HepG2 (cell line): ENCODE data around the gene DAPK3. TPM values are rescaled to one million over a fixed set of nuclear protein-coding genes. Genes with fewer than 3 reads are reported as not detected.
A peak's percentile ranks its signal among the peaks of the same experiment; 100 is the strongest.

Source experiments
- ATAC-seq: fragments of 200-7000 bp; cut with Tn5 transposase; 3 replicates; pipeline ENCODE4 v1.9.1; 2020; ENCODE audit warnings: mild to moderate bottlenecking, moderate library complexity
- BruUV-seq: library from RNA; stranded (reverse); fragments of 400-500 nt; replicated peaks from 2 replicates; lab custom pipeline; 2021; lab: Mats Ljungman, UMichigan
- CTCF ChIA-PET: fragments of 300-600 bp; formaldehyde crosslinking; extraction: SDS; loops from one replicate; lab custom pipeline; 2021; ENCODE audit warnings: low total read pairs, inconsistent platforms, low intra/inter-chr PET ratio; lab: Yijun Ruan, JAX
- POLR2A ChIA-PET: fragments of 350-600 bp; sonication (Branson Sonifier 250); formaldehyde crosslinking; loops from one replicate; lab custom pipeline; 2020; ENCODE audit warnings: antibody characterized with exemption, inconsistent platforms; lab: Yijun Ruan, JAX
- DNase-seq: peaks from one replicate; pipeline ENCODE4 v3.0.0-alpha.2; 2015; ENCODE audit warnings: low spot score
- FAIRE-seq: peaks from 3 replicates; lab custom pipeline; 2011; peaks lifted over from hg19 to GRCh38; lab: Jason Lieb, UNC
- H2AFZ ChIP-seq: one replicate; pipeline ENCODE4 v1.6.1; 2011; ENCODE audit warnings: low read length, inconsistent platforms
- H3K27ac ChIP-seq: fragments of 300-600 bp; 3 replicates; pipeline ENCODE4 v1.8.0; 2011; ENCODE audit warnings: mixed run types, mild to moderate bottlenecking, mixed read lengths, low read length, inconsistent platforms; ENCODE audit not compliant: insufficient read depth; ENCODE audit errors: extremely low read length
- H3K27me3 ChIP-seq, 2 experiments: fragments of 200-600 bp in 1 of 2; 2 replicates in 1 of 2; 3 replicates in 1 of 2; pipeline versions ENCODE4 v1.6.0 to v1.8.0; 2011; ENCODE audit warnings: low read length in 2 of 2, mild to moderate bottlenecking in 2 of 2, moderate library complexity in 2 of 2, inconsistent platforms in 1 of 2; ENCODE audit not compliant: insufficient read depth in 2 of 2, control insufficient read depth in 1 of 2
- H3K36me3 ChIP-seq, 2 experiments: fragments of 200-600 bp in 1 of 2; replicated peaks in 1 of 2; 2 replicates in 1 of 2; 3 replicates in 1 of 2; pipeline versions ENCODE4 v1.5.1 to v1.8.0; 2011; ENCODE audit warnings: low read length in 2 of 2, inconsistent platforms in 1 of 2; ENCODE audit not compliant: insufficient read depth in 2 of 2, control insufficient read depth in 1 of 2
- H3K4me1 ChIP-seq: 2 replicates; pipeline ENCODE4 v1.5.1; 2012; ENCODE audit warnings: low read length, inconsistent platforms; ENCODE audit not compliant: insufficient read depth
- H3K4me2 ChIP-seq: 2 replicates; pipeline ENCODE4 v1.6.0; 2011; ENCODE audit warnings: low read depth, low read length, inconsistent platforms
- H3K4me3 ChIP-seq, 3 experiments: fragments of 200-600 bp in 1 of 3; sonication (generic), shearing (Covaris generic) in 1 of 3; replicated peaks in 1 of 3; 2 replicates each; pipeline ENCODE4 v1.5.1; 2011 to 2016; ENCODE audit warnings: low read length in 3 of 3, inconsistent platforms in 2 of 3, low read depth in 2 of 3, mild to moderate bottlenecking in 2 of 3, control low read depth in 1 of 3, mixed read lengths in 1 of 3; ENCODE audit not compliant: insufficient read depth in 1 of 3
- H3K79me2 ChIP-seq: one replicate; pipeline ENCODE4 v1.6.1; 2011; ENCODE audit warnings: low read length, inconsistent platforms; ENCODE audit not compliant: insufficient read depth
- H3K9ac ChIP-seq: 2 replicates; pipeline ENCODE4 v1.6.0; 2011; ENCODE audit warnings: mild to moderate bottlenecking, low read depth, low read length, inconsistent platforms; ENCODE audit not compliant: insufficient read depth
- H3K9me3 ChIP-seq: 2 replicates; pipeline ENCODE4 v1.5.1; 2012; ENCODE audit warnings: mild to moderate bottlenecking, low read length
- H4K20me1 ChIP-seq: 2 replicates; pipeline ENCODE4 v1.6.0; 2011; ENCODE audit warnings: inconsistent platforms, mild to moderate bottlenecking, low read length, moderate library complexity; ENCODE audit not compliant: insufficient read depth
- BRD4 ChIP-seq: sonication (generic); formaldehyde crosslinking; IDR thresholded peaks from 2 replicates; pipeline ENCODE4 v1.4.0; 2020; ENCODE audit warnings: missing genetic modification reagents
- HOXA7 ChIP-seq: sonication (generic); formaldehyde crosslinking; IDR thresholded peaks from 2 replicates; pipeline ENCODE4 v1.8.1; 2022; ENCODE audit warnings: mild to moderate bottlenecking, missing genetic modification reagents, moderate library complexity
- NBN ChIP-seq: fragments of 450-650 bp; conservative IDR thresholded peaks from 2 replicates; pipeline ENCODE4 v1.6.1; 2017
- REXO4 ChIP-seq: sonication (generic); formaldehyde crosslinking; IDR thresholded peaks from 2 replicates; pipeline ENCODE4 v1.8.0; 2022; ENCODE audit warnings: missing genetic modification reagents, mild to moderate bottlenecking, borderline replicate concordance
- WGBS: methylation state at CpG from one replicate; pipeline ENCODE4 v1.1.6; 2017; ENCODE audit warnings: low lambda C conversion rate; 5-methylcytosine and 5-hydroxymethylcytosine counted together
- in situ Hi-C: cut with HindIII; loops from 2 replicates; pipeline ENCODE4 v1.10.0; 2017; ENCODE audit warnings: low pct_unique_long_range_greater_than_20kb; ENCODE audit not compliant: extremely low pct_ligation_motif_present
- intact Hi-C: fragments of 100-400 bp; cut with micrococcal nuclease; formaldehyde crosslinking; loops from one replicate; pipeline ENCODE4 v1.10.0; 2022; ENCODE audit not compliant: unreplicated experiment
- polyA plus RNA-seq, 8 experiments: library from polyadenylated mRNA; depleted of rRNA in 3 of 8; stranded (reverse) in 7 of 8; unstranded in 1 of 8; fragments of >200 nt; fragmentation: Illumina TruSeq in 4 of 8; extraction: Trizol in 4 of 8; gene quantifications; 2 replicates each; pipeline versions ENCODE4 v1.2.1 to v1.2.3, GENCODE V29; 2011 to 2016; ENCODE audit warnings: low read depth in 4 of 8, missing spikeins in 1 of 8, mixed read lengths in 1 of 8; ENCODE audit not compliant: insufficient read depth in 1 of 8
- total RNA-seq, 5 experiments: library from RNA; depleted of rRNA; stranded (reverse); fragments of >200 nt; fragmentation: Illumina TruSeq; extraction: Trizol; gene quantifications; 2 replicates each; pipeline ENCODE4 v1.2.3, GENCODE V29; 2016; ENCODE audit warnings: low read depth in 1 of 5

DAPK3 gene
- total and polyA plus RNA-seq, 2 of the 13 experiments (the other 11 are each of a cell fraction or from before 2014, with no cell fraction given), result 30.5 to 37.3 TPM

- TF ChIP-seq REXO4 (CRISPR knock-in tag) (no peak), BRD4 (CRISPR knock-in tag) (no peak), NBN (0 out of 2 replicates have a peak, but pooled peaks have one; percentile 10)
- Histone ChIP-seq H3K9ac (no peak overlapping the region), H3K9me3 (no peaks in the 10 kb centered on the region), H4K20me1 (no peaks in the 10 kb centered on the region), H3K36me3 (no peaks in the 10 kb centered on the region), H3K4me3 (no peak overlapping the region), H3K27me3 (peaks cover 3 to 9% of the 10 kb centered on the region in 2 experiments; a peak in 3 of 5 replicates), H2AFZ (no peak overlapping the region), H3K27ac (no peak overlapping the region), H3K4me2 (no peak overlapping the region), H3K79me2 (no peaks in the 10 kb centered on the region), H3K4me1 (no peaks in the 10 kb centered on the region)
- no TSS peak for BruUV-seq
- ChIA-PET CTCF (no interaction called here), POLR2A (no interaction called here)
- no peak for FAIRE-seq
- no peak for DNase-seq
- intact Hi-C loops (no loop called here), in situ Hi-C loops (no loop called here)
- ATAC-seq, result no peak
- WGBS, result 7% methylated on average over 1 of the region's 1 CpG
Measured at GRCh38 chr19:3923912-3924311, 47.0 kb downstream of the DAPK3 start.

DNA sequence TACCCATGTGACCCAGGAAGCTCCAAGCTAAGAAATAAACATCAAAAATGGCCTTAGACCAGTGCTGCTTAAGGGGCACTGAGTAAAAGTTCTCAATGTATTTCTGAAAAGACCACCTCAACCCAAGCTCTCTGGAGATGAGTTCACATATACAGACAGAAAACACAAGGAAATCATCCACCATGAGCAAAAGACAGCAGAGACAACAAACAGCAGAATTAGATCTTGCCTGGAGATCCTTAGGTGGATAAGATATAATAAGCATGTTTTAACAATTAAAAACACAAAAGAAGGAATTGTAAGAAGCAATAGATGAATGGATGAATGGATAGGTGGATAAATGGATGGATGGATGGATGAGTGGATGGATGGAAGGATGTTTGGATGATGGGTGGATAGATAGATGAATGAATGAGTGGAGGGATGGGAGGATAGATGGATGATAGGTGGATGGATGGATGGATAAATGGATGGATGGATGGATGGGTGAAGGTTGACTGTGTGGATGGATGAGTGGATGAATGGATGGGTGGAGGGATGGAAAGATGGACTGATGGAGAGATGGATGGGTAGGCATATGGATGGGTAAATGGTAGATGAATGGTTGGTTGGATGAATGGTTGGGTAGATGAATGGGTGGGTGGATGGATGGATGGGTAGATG lies 47.7 kb downstream of the DAPK3 start:
- ChIA-PET POLR2A (no interaction called here), CTCF (no interaction called here)
- BruUV-seq, result no TSS peak
- Histone ChIP-seq H3K27ac (no peak overlapping the region), H3K4me2 (no peak overlapping the region), H3K4me3 (no peak overlapping the region), H3K27me3 (peaks cover 3 to 7% of the 10 kb centered on the region in 2 experiments; a peak in 3 of 5 replicates), H3K79me2 (no peaks in the 10 kb centered on the region), H4K20me1 (no peaks in the 10 kb centered on the region), H2AFZ (no peak overlapping the region), H3K9ac (no peak overlapping the region), H3K4me1 (no peaks in the 10 kb centered on the region), H3K9me3 (no peaks in the 10 kb centered on the region)
- FAIRE-seq (no peak), ATAC-seq (no peak), DNase-seq (no peak)
- in situ Hi-C loops (no loop called here), intact Hi-C loops (no loop called here)
- no peak for TF ChIP-seq HOXA7
- TF ChIP-seq, all 625 proteins: peak for 0
- H3K36me3 ChIP-seq, result no peaks in the 10 kb centered on the region
